GM23248 (cell line): ENCODE data around the gene TEX54. TPM values are rescaled to one million over a fixed set of nuclear protein-coding genes. Genes with fewer than 3 reads are reported as not detected.
"Not testable (repeated sequence)": the region's sequence is repeated elsewhere in the genome, so short reads cannot be mapped to it uniquely, and the experiment has no call there.

Experiments
- DNase-seq: peaks from one replicate; pipeline ENCODE4 v3.0.0-alpha.2; 2015
- H2AFZ ChIP-seq: fragments of 200-600 bp; sonication (generic); 2 replicates; pipeline ENCODE4 v1.6.1; 2016; ENCODE audit warnings: antibody characterized with exemption
- H3F3A ChIP-seq: fragments of 200-600 bp; sonication (generic); 2 replicates; pipeline ENCODE4 v1.6.1; 2016; ENCODE audit warnings: mild to moderate bottlenecking, antibody characterized with exemption, mixed run types; ENCODE audit not compliant: insufficient read depth
- H3K27ac ChIP-seq: fragments of 200-600 bp; sonication (generic); 2 replicates; pipeline ENCODE4 v1.5.1; 2016; ENCODE audit warnings: mild to moderate bottlenecking
- H3K27me3 ChIP-seq: fragments of 200-600 bp; sonication (generic); replicated peaks from 2 replicates; pipeline ENCODE4 v1.6.1; 2016; ENCODE audit warnings: mild to moderate bottlenecking; ENCODE audit not compliant: insufficient read depth
- H3K36me3 ChIP-seq: fragments of 200-600 bp; sonication (generic); 2 replicates; pipeline ENCODE4 v1.6.1; 2016; ENCODE audit warnings: low read depth, mild to moderate bottlenecking
- H3K4me1 ChIP-seq: fragments of 200-600 bp; sonication (generic); 2 replicates; pipeline ENCODE4 v1.6.1; 2016; ENCODE audit warnings: mild to moderate bottlenecking; ENCODE audit not compliant: insufficient read depth
- H3K4me2 ChIP-seq: fragments of 200-600 bp; sonication (generic); one replicate; pipeline ENCODE4 v1.6.1; 2016; ENCODE audit warnings: mild to moderate bottlenecking; ENCODE audit not compliant: unreplicated experiment
- H3K4me3 ChIP-seq: fragments of 200-600 bp; sonication (generic); 2 replicates; pipeline ENCODE4 v1.5.1; 2016; ENCODE audit warnings: mild to moderate bottlenecking
- H3K79me2 ChIP-seq: fragments of 200-600 bp; sonication (generic); 2 replicates; pipeline ENCODE4 v1.6.1; 2016; ENCODE audit warnings: mild to moderate bottlenecking; ENCODE audit not compliant: insufficient read depth
- H3K9ac ChIP-seq: fragments of 200-600 bp; sonication (generic); 2 replicates; pipeline ENCODE4 v1.6.1; 2016; ENCODE audit warnings: mild to moderate bottlenecking
- H3K9me2 ChIP-seq: fragments of 200-600 bp; sonication (generic); 2 replicates; pipeline ENCODE4 v1.6.1; 2016; ENCODE audit warnings: mixed run types, mild to moderate bottlenecking, moderate library complexity; ENCODE audit not compliant: insufficient read depth
- H3K9me3 ChIP-seq: fragments of 200-600 bp; sonication (generic); one replicate; pipeline ENCODE4 v1.6.1; 2017; ENCODE audit warnings: low read depth
- H4K20me1 ChIP-seq: fragments of 200-600 bp; sonication (generic); 2 replicates; pipeline ENCODE4 v1.6.0; 2016; ENCODE audit not compliant: insufficient read depth
- EZH2 ChIP-seq: fragments of 200-600 bp; sonication (generic); IDR thresholded peaks from 2 replicates; pipeline ENCODE4 v1.6.1; 2018; ENCODE audit warnings: antibody characterized with exemption, mild to moderate bottlenecking; ENCODE audit not compliant: insufficient read depth, poor library complexity, severe bottlenecking
- EZH2phosphoT487 ChIP-seq: fragments of 200-600 bp; sonication (generic); IDR thresholded peaks from 2 replicates; pipeline ENCODE4 v1.6.1; 2018; ENCODE audit warnings: antibody characterized with exemption, moderate library complexity, mild to moderate bottlenecking, low read depth; ENCODE audit not compliant: insufficient read depth
- WGBS, 2 experiments: methylation state at CpG; one replicate each; pipeline ENCODE4 v1.1.6; 2015 to 2017; ENCODE audit warnings: low lambda C conversion rate in 2 of 2, low coverage in 1 of 2; ENCODE audit errors: missing lambda C conversion rate in 2 of 2; 5-methylcytosine and 5-hydroxymethylcytosine counted together
- in situ Hi-C: fragments of 300-500 bp; cut with MboI; formaldehyde crosslinking; loops from 2 replicates; pipeline ENCODE4 v1.15.0; 2020
- polyA plus RNA-seq: library from polyadenylated mRNA; unstranded; fragments of >200 nt; fragmentation: Nextera tagmentation; extraction: Ambion mirVana; gene quantifications from 2 replicates; pipeline ENCODE4 v1.2.1, GENCODE V29; 2016
- total RNA-seq: library from RNA; depleted of rRNA; stranded (reverse); fragments of >200 nt; shearing (Covaris generic); gene quantifications from 2 replicates; pipeline ENCODE4 v1.2.3, GENCODE V29; 2014

Gene TEX54
- total and polyA plus RNA-seq, 2 experiments from 2014 or later = 0.44 TPM; not detected in 1

GRCh38 chr11:62875698-62876478 lies 43.2 kb upstream of the TEX54 start:
- peaks cover 13% of the 10 kb centered on the region for H3K4me1 ChIP-seq
- in situ Hi-C loops = no loop called here
- no peaks in the 10 kb centered on the region for H3K36me3 ChIP-seq
- H3K4me3 ChIP-seq = no peak overlapping the region
- H3K27ac ChIP-seq = no peak overlapping the region
- no peaks in the 10 kb centered on the region for H3K9me3 ChIP-seq
- H3K9me2 ChIP-seq = no peaks in the 10 kb centered on the region
- H3K4me2 ChIP-seq = no peak overlapping the region
- peaks cover 15% of the 10 kb centered on the region for H3F3A ChIP-seq
- WGBS, 2 experiments = 92 to 94% methylated on average over 7 of the region's 7 CpGs
- H3K79me2 ChIP-seq = 0 out of 2 replicates have a peak, but pooled peaks cover 7% of the 10 kb centered on the region
- no peak overlapping the region for H3K9ac ChIP-seq
- H2AFZ ChIP-seq = no peak overlapping the region
- H3K27me3 ChIP-seq = no peaks in the 10 kb centered on the region
- no peak for DNase-seq
- H4K20me1 ChIP-seq = no peaks in the 10 kb centered on the region
- TF ChIP-seq EZH2phosphoT487 (no peak), EZH2 (no peak)

- Histone ChIP-seq H3K4me2 (no peak overlapping the region), H3K9me2 (no peaks in the 10 kb centered on the region), H3K4me1 (peaks cover 11% of the 10 kb centered on the region), H3K4me3 (no peak overlapping the region), H3F3A (peaks cover 13% of the 10 kb centered on the region), H3K9ac (no peak overlapping the region), H2AFZ (no peak overlapping the region), H3K36me3 (no peaks in the 10 kb centered on the region), H3K27me3 (no peaks in the 10 kb centered on the region), H3K27ac (no peak overlapping the region), H3K79me2 (0 out of 2 replicates have a peak, but pooled peaks cover 7% of the 10 kb centered on the region), H4K20me1 (no peaks in the 10 kb centered on the region), H3K9me3 (no peaks in the 10 kb centered on the region)
- in situ Hi-C loops = no loop called here
- no peak for DNase-seq
- 96 to 99% methylated on average over 7 of the region's 7 CpGs for WGBS, 2 experiments
- TF ChIP-seq EZH2phosphoT487 (no peak), EZH2 (no peak)
Observed at GRCh38 chr11:62874851-62875250, 42.2 kb upstream of the TEX54 start.

- Histone ChIP-seq H3K4me1 (peaks cover 9% of the 10 kb centered on the region; the same call in 1 of the 2 replicates), H3K9me3 (no peaks in the 10 kb centered on the region), H3K79me2 (peaks cover 14% of the 10 kb centered on the region; the same call in 1 of the 2 replicates), H3K36me3 (no peaks in the 10 kb centered on the region), H3K27ac (no peak overlapping the region), H4K20me1 (no peaks in the 10 kb centered on the region), H3F3A (peaks cover 12% of the 10 kb centered on the region; the same call in 1 of the 2 replicates), H3K9me2 (no peaks in the 10 kb centered on the region), H3K9ac (no peak overlapping the region), H3K4me2 (no peak overlapping the region), H3K4me3 (no peak overlapping the region), H3K27me3 (no peaks in the 10 kb centered on the region), H2AFZ (no peak overlapping the region)
- WGBS, 2 experiments = 62 to 63% methylated on average over 6 of the region's 6 CpGs
- DNase-seq = no peak
- in situ Hi-C loops = no loop called here
- TF ChIP-seq EZH2phosphoT487 (no peak), EZH2 (no peak)
Observed at GRCh38 chr11:62865635-62866034, 33.0 kb upstream of the TEX54 start.

- in situ Hi-C loops = no loop called here
- no peak overlapping the region for H3K27ac ChIP-seq
Observed at GRCh38 chr11:62863687-62864335, 31.2 kb upstream of the TEX54 start.

GRCh38 chr11:62861564-62862192 lies 29.0 kb upstream of the TEX54 start:
- not testable (repeated sequence) for H4K20me1 ChIP-seq, H3K27me3 ChIP-seq

More at GRCh38 chr11:62863687-62864335, 31.2 kb upstream of the TEX54 start:
- Histone ChIP-seq H3K79me2 (peaks cover 14% of the 10 kb centered on the region; the same call in 1 of the 2 replicates), H2AFZ (no peak overlapping the region), H3K4me1 (peaks cover 9% of the 10 kb centered on the region; the same call in 1 of the 2 replicates), H3K9me2 (no peaks in the 10 kb centered on the region), H3K36me3 (no peaks in the 10 kb centered on the region), H3F3A (peaks cover 12% of the 10 kb centered on the region; the same call in 1 of the 2 replicates), H3K9ac (0 out of 2 replicates have a peak overlapping the region, but pooled peaks have one; percentile 18), H3K4me2 (peak overlapping the region; percentile 44), H3K9me3 (no peaks in the 10 kb centered on the region), H4K20me1 (no peaks in the 10 kb centered on the region), H3K4me3 (no peak overlapping the region), H3K27me3 (no peaks in the 10 kb centered on the region)
- 43 to 46% methylated on average over 4 of the region's 4 CpGs for WGBS, 2 experiments
- TF ChIP-seq EZH2 (no peak), EZH2phosphoT487 (no peak)
- peak; percentile 50 for DNase-seq

More at GRCh38 chr11:62861564-62862192, 29.0 kb upstream of the TEX54 start:
- H3K36me3 ChIP-seq, H3K4me2 ChIP-seq, H2AFZ ChIP-seq, H3K9me3 ChIP-seq, H3K9me2 ChIP-seq, H3K4me3 ChIP-seq, H3K4me1 ChIP-seq, DNase-seq, H3K9ac ChIP-seq, in situ Hi-C loops, H3K27ac ChIP-seq: not testable (repeated sequence)
- 93 to 96% methylated on average over 16 of the region's 16 CpGs for WGBS, 2 experiments
- H3F3A ChIP-seq = peaks cover 12% of the 10 kb centered on the region; the same call in 1 of the 2 replicates
- peaks cover 23% of the 10 kb centered on the region for H3K79me2 ChIP-seq
